AG09309 (cell line): ENCODE data around the gene LRRC43.

Experiments
- DNase-seq: peaks from one replicate; pipeline ENCODE4 v3.0.0-alpha.2; 2010; ENCODE audit warnings: low read depth
- H3K4me3 ChIP-seq: 2 replicates; pipeline ENCODE4 v1.5.1; 2011; ENCODE audit warnings: mild to moderate bottlenecking, low read depth, low read length, moderate library complexity; ENCODE audit not compliant: control insufficient read depth
- CTCF ChIP-seq: IDR thresholded peaks from 2 replicates; pipeline ENCODE4 v1.5.1; 2011; ENCODE audit warnings: mild to moderate bottlenecking, low read depth, low read length, inconsistent platforms; ENCODE audit not compliant: insufficient read depth, control insufficient read depth; ENCODE audit errors: missing control alignments

Gene LRRC43

GRCh38 chr12:122144885-122145284, 38.0 kb upstream of the LRRC43 start:
- TF ChIP-seq CTCF = no peak
- H3K4me3 ChIP-seq = no peak overlapping the region
- DNase-seq = no peak

GRCh38 chr12:122145505-122146330, 37.2 kb upstream of the LRRC43 start:
- TF ChIP-seq CTCF = no peak
- H3K4me3 ChIP-seq = no peak overlapping the region
- DNase-seq = no peak

- no peak overlapping the region for H3K4me3 ChIP-seq
- TF ChIP-seq CTCF = no peak
- DNase-seq = no peak
Measured at GRCh38 chr12:122147514-122148290, 35.2 kb upstream of the LRRC43 start.

- DNase-seq = no peak
- TF ChIP-seq CTCF = no peak
Measured at GRCh38 chr12:122148657-122149056, 34.3 kb upstream of the LRRC43 start.

GRCh38 chr12:122150127-122150681, 32.7 kb upstream of the LRRC43 start:
- DNase-seq = no peak
- no peak for TF ChIP-seq CTCF
- H3K4me3 ChIP-seq = no peak overlapping the region

More at GRCh38 chr12:122148657-122149056, 34.3 kb upstream of the LRRC43 start:
- H3K4me3 ChIP-seq = no peak overlapping the region

GRCh38 chr12:122152754-122153153, 30.2 kb upstream of the LRRC43 start:
- no peak for DNase-seq
- no peak for TF ChIP-seq CTCF
- H3K4me3 ChIP-seq = no peak overlapping the region
